ENCODE data around the gene VAC14.
"Not testable (repeated sequence)": the region's sequence is repeated elsewhere in the genome, so short reads cannot be mapped to it uniquely, and the experiment has no call there.

Gene VAC14

DNA sequence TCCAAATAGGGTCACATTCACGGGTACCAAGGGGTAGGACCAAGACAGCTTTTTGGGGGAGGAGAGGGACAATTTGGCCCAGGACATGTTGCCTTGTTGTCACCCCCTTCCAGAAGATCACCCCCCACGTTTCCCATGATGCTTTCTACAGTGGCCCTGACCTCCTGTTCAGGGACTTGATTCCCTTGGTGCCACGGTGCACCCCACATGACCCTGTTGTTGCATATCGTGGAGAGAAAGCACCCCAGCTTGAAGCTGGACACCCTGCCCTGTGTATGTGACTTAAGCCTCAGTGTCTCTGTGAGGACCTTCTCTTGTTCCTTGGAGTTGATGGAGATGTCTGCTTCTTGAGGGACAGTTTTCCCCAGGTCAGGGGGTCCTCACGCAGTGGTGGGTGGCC lies 142.0 kb downstream of the VAC14 start:
- no peak for DNase-seq

DNA sequence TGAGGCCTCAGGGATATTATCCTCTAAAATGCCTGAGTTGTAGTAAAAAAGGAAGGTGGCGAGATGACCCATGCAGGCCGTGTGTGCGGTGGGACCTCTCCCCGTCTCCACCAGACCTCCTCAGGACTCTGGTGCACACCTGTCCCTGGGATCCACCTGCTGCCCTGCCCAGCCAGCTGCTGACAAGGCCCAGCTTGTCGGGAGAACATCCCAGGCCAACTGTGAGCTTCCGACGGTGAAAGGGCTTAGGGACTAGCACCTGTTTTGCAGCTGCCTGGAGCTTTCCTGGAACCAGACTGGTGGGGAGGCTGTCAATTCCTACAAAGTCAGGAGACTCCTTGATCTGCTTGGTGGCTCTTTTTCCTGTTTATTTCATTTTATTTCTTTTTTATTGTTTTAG lies 143.0 kb downstream of the VAC14 start:
- DNase-seq: no peak

DNA sequence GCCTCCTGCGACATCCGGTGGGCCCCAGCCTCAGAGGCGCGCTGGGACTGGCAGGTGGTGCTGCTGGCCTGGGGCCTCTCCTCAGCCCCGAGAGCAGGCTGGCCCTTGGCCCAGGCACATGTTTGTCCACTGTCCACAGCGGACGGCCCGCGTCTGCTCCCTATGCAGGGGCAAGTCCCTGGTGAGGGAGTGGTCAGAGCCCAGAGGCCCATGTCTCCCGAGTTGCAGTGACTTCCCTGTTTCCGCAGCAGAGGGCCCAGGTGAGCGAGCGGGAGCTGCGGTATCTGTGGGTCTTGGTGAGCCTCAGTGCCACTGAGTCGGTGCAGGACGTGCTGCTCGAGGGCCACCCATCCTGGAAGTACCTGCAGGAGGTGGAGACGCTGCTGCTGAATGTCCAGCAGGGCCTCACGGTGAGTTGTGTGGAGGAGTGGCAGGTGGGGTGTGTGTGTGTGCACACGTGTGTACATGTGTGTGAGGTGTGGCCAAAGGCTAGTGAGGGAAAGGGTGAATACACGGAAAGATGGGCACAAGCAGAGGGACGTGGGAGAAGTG lies 144.2 kb downstream of the VAC14 start:
- DNase-seq: no peak

DNA sequence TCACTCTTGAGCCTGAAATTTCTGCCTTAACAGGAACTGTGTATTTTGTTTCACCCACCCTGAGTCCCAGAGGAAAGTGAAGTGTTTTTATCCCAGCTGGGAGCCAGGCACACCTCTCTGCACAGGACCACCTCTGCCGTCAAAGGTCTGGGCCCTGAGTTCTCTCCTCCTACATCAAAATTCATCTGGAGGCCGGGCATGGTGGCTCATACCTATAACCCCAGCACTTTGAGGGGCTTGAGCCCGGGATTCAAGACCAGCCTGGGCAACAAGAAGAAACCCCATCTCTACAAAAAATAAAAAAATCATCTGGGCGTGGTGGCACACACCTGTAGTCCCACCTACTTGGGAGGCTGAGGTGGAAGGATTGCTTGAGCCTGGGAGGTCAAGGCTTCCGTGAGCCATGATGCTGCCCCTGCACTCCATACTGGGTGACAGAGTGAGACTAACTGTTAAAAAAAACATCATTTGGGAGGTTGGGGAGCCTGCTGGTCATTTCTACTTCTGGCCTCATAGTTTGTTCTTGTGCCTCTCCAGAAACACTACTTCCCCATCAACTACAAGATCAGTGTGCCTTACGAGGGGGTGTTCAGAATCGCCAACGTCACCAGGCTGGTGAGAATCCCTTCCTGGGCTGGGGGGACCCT lies 144.8 kb downstream of the VAC14 start:
- DNase-seq: no peak

DNA sequence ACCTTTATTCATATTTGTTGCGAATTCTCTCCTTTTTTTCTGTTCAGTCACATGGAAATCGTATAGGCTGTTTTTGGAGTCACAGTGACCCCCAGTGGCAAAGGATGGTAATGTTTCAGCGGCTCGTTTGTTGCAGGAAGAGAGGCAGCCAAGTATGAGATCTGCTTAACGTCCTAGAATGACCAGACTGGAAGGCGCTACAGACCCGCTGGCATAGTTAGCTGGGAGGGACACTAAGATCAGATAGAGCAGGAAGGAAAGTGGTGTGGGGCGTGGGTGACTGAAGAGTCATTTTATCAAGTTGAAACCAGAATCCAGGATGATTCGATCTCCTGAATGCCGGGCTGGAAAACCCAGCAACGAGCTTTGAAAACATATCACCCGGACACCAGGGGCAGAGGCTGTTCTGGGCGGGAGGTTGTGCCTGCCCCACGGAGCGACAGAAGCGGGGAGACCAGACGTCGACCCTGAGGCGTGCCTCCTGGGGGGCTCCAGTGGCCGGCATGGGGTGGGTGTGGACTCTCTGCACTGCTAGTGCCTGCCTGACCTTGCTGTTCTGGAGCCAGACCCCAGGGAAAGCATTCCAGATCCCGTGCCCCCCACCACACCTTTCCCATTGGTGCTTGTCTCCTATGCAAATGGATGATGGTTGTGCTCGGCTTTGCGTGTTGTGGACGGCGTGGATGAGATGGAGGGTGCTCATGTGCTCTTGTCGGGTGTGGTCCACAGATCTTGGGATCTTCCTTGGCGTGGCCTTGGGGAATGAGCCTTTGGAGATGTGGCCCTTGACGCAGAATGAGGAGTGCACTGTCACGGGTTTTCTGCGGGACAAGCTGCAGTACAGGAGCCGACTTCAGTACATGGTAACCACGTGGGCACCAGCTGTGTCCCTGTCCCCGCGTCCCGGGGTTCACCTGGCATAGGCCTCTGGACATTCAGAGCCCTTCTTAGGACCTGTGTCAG lies 146.9 kb downstream of the VAC14 start:
- DNase-seq: no peak

DNA sequence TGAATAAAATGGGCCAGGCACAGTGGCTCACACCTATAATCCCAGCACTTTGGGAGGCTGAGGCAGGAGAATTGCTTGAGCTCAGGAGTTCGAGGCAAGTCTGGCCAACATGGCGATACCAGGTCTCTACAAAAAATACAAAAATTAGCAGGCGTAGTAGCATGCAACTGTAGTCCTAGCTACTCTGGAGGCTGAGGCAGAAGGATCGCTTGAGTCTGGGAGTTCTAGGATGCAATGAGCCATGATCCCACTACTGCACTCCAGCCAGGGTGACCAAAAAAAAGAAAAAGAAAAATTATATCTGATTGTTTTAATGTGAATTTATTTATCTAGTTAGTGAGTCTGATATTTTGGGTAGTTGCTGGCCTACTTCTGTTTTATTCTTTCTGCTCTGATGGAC lies 147.6 kb downstream of the VAC14 start:
- DNase-seq: no peak

DNA sequence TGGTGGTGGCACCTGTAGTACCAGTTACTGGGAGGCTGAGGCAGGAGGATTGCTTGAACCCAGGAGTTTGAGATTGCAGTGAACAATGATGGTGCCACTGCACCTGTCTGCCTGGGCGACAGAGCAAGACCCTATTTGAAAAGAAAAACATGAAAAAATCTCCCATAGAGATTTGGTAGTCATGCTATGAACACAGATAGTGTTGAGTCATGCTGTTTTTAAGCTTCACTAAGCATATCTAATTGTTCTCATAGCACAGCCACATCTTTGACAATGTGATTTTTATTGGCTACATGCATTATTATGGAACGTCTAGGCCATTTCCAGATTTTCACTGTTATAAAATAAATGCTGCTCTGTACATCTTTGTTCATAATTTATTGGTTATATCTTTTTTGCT lies 148.6 kb downstream of the VAC14 start:
- no peak for DNase-seq

DNA sequence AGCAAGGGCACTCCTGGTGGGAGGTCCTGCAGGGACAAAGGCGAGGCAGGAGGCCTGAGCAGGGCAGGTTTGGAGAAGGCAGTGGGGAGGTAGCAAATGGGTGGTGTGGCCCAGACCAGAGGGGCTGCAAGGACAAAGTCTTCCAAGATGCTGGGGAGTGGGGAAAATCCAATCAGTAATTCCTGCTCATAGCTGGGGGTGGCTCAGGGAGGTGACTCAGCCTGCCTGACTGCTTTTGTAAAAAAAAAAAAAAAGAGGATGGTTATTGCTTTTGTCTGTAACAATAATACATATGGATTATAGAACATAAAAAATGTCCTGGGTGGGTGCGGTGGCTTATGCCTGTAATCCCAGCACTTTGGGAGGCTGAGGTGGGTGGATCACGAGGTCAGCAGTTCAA lies 149.4 kb downstream of the VAC14 start:
- no peak for DNase-seq

DNA sequence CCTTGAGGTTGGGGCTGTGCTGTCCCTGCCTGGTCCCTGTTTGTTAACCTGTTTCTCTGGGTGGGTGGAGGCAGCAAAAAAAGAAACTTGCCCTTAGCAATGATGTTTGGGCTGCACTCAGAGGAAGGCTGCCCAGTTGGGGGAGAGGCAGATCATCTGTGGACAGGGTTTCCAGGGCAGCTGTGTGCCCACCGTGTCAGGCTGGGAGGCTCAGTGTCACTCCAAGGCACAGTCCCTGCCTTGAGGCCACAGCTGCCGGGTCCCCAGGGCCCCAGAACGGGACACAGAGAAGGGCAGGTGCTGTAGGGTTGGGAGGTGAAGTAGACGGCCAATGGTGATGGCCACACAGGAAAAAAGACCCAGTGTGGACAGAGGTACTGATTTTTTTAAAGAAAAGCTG lies 150.7 kb downstream of the VAC14 start:
- no peak for DNase-seq

DNA sequence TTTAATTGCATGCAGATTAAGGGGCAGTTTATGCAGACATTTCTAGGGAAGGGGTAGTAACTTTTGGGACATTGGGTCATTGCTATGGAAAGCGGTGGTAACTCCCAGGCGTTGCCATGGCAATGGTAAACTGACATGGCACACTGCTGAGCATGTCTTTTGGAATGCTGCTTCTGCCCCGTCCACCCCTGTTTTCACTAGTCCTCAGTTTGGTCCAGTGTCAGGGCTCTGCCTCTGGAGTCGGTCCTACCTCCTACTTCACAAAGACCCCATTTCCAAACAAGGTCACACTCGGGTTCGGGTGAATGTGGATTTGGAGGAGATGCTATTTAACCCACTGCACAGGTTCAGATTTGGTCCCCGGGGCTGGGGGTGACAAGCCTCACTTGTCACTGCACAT lies 151.7 kb downstream of the VAC14 start:
- no peak for DNase-seq

DNA sequence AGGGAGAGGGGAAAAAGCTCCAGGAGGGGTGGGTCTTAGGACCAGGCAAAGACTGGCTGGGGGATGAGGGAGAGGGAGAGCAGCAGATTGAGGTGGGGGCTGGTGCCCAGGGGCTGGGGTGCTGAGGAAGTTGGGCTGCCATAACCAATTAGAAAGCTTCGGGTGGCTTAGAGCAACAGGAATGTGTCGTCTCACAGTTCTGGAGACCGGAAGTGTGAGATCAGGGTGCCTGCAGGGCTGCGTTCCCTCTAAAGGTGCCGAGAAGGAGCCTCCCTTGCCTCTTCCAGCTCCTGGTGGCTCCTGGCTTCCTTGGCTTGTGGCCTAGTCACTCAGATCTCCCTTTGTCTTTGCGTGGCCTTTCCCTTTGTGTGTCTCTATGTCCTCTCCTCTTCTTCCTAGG lies 152.4 kb downstream of the VAC14 start:
- no peak for DNase-seq

DNA sequence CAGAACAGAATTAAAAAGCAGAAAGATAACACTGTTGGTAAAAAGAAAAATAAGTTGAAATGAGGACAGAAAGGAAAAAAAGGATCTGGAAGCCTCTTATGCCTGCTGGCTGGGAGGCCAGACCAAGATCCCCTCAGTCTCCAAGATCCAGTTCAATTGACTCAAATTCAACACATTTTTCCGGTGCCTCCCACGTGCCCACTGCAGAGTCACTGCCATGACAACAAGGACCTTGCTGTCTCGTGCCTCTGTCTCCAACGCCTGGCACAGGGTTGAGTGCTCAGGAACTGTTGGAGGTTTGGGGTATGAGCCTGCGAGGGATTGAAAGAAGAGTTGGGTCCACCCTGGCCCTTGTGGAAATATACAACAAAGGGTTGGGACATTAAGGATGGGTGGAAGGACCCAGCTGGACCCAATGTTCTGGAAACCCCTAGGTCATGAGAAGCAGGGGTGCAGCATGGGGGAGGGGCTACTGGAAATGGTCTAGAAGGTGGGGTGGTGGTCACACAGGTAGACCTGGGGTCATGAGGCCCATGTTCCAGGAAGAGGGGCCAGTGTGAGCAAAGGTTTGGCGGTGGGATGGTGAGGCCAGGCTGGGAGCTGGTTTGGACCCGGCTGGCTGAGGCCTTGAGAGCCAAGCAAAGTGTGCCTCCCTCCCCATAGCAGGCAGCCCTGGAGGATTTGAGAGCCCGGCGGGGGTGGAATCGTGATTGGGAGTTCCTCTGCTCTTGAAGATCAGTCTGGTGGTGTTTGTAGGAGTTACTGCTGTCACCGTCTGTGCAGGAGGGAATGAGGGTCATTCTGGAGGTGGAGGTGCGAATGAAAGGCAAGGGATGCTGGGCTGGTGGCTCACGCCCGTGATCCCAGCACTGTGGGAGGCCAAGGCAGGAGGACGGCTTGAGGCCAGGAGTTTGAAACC lies 153.3 kb downstream of the VAC14 start:
- no peak for DNase-seq

DNA sequence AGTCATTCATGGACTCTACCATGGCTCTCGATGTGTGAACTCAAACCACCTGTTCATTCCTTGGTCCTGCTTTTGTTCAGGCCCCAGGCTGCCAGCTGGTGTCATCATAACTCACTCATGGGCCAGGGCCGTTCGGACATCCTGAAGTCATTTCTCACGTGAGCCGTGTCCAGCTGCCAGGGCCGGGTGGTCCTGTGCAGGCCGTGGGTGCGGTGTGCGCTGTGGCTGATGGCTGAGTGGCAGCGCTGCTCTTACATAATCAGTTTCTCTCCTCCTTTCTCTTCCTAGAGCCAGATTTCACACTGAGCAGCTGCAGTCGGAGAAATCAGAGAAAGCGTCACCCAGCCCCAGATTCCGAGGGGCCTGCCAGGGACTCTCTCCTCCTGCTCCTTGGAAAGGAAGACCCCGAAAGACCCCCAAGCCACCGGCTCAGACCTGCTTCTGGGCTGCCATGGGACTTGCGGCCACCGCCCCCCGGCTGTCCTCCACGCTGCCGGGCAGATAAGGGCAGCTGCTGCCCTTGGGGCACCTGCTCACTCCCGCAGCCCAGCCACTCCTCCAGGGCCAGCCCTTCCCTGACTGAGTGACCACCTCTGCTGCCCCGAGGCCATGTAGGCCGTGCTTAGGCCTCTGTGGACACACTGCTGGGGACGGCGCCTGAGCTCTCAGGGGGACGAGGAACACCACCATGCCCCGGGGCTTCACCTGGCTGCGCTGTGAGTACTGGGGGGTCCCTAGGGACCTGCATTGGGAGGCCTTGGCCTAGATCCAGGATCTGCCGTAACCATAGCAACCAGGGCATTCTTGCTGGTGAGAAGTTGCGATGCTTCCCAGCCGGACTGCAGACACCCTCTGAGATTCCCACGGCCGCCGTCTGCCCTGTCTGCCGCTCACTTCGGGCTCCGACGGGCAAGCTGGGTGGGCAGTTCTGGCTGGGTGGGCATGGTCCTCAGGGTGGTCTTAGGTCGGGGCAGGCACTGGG lies 154.4 kb downstream of the VAC14 start, which contains the start of gene IL34:
Gene IL34 (plus strand): TSS at position 300 of the 982 bp plus-strand sequence. CDS start 389 bp downstream, at position 689.
- no peak for DNase-seq

DNA sequence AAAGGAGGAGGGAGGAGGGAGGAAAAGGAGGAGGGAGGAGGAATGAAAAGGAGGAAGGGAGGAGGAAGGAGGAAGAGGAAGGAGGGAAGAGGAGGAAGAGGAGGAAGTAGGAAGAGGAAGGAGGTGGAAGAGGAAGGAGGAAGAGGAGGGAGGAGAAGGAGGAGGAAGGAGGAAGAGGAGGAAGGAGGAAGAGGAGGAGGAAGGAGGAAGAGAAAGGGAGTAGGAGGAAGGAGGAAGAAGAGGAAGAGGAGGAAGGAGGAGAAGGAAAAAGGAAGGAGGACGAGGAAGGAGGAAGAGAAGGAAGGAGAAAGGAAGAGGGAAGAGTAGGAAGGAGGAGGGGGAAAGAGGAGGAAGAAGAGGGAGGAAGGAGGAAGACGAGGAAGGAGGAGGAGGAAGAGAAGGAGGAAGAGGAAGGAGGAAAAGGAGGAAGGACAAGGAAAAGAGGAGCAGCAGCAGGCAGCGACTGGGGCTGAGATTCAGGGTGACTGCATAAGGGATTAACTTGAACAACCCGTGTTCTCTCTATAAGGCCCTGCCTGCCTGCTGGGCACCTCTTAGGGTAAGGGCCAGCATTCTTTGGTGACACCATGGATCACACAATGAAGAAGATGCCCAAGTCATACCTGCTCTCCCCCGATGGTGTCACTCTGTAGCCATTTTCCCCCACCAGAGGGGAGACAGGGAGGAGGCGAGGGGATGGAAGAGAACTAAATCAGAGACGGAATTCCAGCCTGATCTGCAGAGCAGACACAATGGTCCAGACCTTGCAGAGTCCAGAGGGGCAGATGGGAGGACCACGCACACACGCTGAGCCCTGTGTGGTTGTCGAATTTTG lies 156.0 kb downstream of the VAC14 start:
- no peak for DNase-seq

DNA sequence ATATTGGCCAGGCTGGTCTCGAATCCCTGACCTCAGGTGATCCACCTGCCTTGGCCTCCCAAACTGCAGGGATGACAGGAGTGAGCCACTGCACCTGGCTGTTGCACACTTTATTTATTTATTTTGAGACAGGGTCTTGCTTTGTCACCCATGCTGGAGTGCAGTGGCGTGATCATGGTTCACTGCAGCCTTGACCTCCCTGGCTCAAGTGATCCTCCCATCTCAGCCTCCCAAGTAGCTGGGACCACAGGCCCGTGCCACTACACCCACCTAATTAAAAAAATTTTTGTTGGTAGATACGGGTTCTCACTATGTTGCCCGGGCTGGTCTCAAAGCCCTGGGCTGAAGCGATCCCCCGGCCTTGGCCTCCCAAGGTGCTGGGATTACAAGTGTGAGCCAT lies 157.7 kb downstream of the VAC14 start:
- not testable (repeated sequence) for DNase-seq

DNA sequence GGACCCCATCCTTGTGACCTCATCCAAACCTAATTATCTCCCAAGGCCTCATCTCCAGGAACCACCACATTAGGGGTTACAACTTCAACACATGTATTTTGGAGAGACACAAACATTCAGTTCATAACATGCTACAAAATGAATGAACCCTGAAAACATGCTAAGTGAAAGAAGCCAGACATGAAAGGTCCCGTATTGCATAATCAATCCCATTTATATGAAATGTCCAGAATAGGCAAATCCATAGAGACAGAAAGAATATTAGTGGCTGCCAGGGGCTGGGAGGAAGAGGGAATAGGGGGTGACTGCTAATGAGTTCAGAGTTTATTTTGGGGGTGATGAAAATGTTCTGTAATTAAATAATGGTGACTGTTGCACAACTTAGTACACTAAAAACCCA lies 158.3 kb downstream of the VAC14 start:
- DNase-seq: no peak

DNA sequence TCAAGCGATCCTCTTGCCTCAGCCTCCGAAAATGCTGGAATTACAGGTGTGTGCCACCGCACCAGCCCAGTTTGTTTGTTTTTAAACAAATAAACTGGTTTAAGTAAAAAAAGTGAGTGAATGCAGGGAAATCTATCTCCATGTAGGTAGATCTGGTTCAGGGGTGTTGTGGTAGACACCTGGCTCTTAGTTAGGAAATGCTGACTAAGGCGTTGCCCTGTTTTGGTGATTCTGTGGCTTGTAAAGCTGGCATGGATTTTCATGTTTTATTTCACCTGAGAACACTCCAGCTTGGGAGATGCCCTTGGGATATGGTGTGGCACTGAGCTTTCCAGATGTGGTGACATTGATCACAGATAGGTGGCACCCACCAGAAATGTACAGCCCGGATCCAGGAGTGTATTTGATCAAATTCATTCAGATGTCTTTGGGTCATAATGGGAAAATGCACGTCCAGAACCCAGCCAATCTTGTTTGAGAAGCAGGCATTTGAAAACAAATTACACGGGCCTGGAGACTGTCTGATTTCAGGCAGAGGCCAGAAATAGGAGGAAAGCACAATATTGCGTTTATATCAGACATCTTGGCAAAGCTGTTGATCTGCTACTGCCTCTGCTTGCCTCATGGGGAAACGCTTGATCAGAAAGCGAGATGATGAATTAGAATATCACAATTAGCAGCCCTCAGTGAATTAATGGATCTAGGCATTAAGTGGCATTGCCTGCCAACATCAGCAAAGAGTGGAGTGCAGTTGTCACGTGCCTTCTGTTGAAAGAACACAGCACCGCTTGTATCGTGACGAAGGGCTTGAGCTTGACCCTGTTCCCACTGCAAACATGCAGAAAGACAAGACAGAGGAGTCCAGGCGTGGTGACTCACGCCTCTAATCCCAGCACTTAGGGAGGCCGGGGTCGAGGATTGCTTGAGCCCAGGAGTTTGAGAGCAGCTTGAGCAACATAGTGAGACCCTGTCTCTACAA lies 161.9 kb downstream of the VAC14 start:
- DNase-seq: no peak
